Measurements from ENCODE around the gene EBF4. TPM values are rescaled to one million over a fixed set of nuclear protein-coding genes. Genes with fewer than 3 reads are reported as not detected.

Gene EBF4
- total and polyA plus RNA-seq, 2 of the 8 experiments (the other 6 are each of a cell fraction or from before 2014, with no cell fraction given): 1.2 to 2.9 TPM

- TF ChIP-seq KDM4A (IDR thresholded peaks at IDR 0.05; ENCODE audit: low read depth, low read length, severe bottlenecking) (no peak), SIRT6 (IDR thresholded peaks at IDR 0.05; ENCODE audit: low read length) (no peak), TAF1 (IDR thresholded peaks at IDR 0.05; ENCODE audit: low read depth, low read length) (no peak), BRCA1 (IDR thresholded peaks at IDR 0.05; ENCODE audit: low read depth, low read length) (no peak), TCF12 (IDR thresholded peaks at IDR 0.05; ENCODE audit: low read depth, low read length) (no peak), MAX (IDR thresholded peaks at IDR 0.05) (no peak)
Measured at GRCh38 chr20:2736441-2736840, 43.9 kb downstream of the EBF4 start (continued).

Data from H1 (cell line).